GM03348 (cell line): Measurements from ENCODE around the gene EIF2A.
A peak's percentile ranks its signal among the peaks of the same experiment; 100 is the strongest.
"Not testable (repeated sequence)": the region's sequence is repeated elsewhere in the genome, so short reads cannot be mapped to it uniquely, and the experiment has no call there.

Experiments used
- DNase-seq: peaks from one replicate; pipeline ENCODE4 v3.0.0; 2012; ENCODE audit warnings: low spot score

EIF2A gene

GRCh38 chr3:150543531-150543930 is 3.1 kb upstream of the EIF2A start:
- no peak for DNase-seq

GRCh38 chr3:150544041-150544440 is 2.5 kb upstream of the EIF2A start:
- DNase-seq, result peak; percentile 34

GRCh38 chr3:150544726-150545125 is 1.9 kb upstream of the EIF2A start:
- DNase-seq, result no peak

- DNase-seq, result peak; percentile 42
These were observed 965 bp upstream of the EIF2A start for GRCh38 chr3:150545419-150546225.

- peak; percentile 13 for DNase-seq
These were observed 606 bp downstream of the EIF2A start for GRCh38 chr3:150547045-150547741.

GRCh38 chr3:150555859-150556436 is 9.4 kb downstream of the EIF2A start:
- DNase-seq, result no peak

GRCh38 chr3:150556792-150557191 is 10.2 kb downstream of the EIF2A start:
- DNase-seq, result no peak

- no peak for DNase-seq
These were observed 11.1 kb downstream of the EIF2A start for GRCh38 chr3:150557725-150558124.

- DNase-seq, result no peak
These were observed 17.7 kb downstream of the EIF2A start for GRCh38 chr3:150564243-150564642.

GRCh38 chr3:150567328-150567727 is 20.7 kb downstream of the EIF2A start:
- DNase-seq, result no peak

- no peak for DNase-seq
These were observed 31.3 kb downstream of the EIF2A start for GRCh38 chr3:150577855-150578254.

GRCh38 chr3:150581174-150581573 is 34.6 kb downstream of the EIF2A start:
- no peak for DNase-seq

GRCh38 chr3:150582620-150583019 is 36.0 kb downstream of the EIF2A start:
- no peak for DNase-seq

GRCh38 chr3:150583028-150583427 is 36.4 kb downstream of the EIF2A start:
- no peak for DNase-seq

- no peak for DNase-seq
These were observed 41.6 kb downstream of the EIF2A start for GRCh38 chr3:150588027-150588830.

GRCh38 chr3:150589759-150590158 is 43.2 kb downstream of the EIF2A start:
- DNase-seq, result peak; percentile 5

GRCh38 chr3:150594150-150594549 is 47.6 kb downstream of the EIF2A start:
- DNase-seq, result no peak

GRCh38 chr3:150597646-150598045 is 51.1 kb downstream of the EIF2A start:
- DNase-seq, result no peak

GRCh38 chr3:150599611-150600297 is 53.2 kb downstream of the EIF2A start:
- DNase-seq, result peak; percentile 13

GRCh38 chr3:150600647-150601530 is 54.3 kb downstream of the EIF2A start:
- DNase-seq, result not testable (repeated sequence)
